Right cardiac atrium (tissue), 5 donors: ENCODE results near the gene LHFPL5. TPM values are rescaled to one million over a fixed set of nuclear protein-coding genes. Genes with fewer than 3 reads are reported as not detected.

Experiments
- ATAC-seq, 2 donors: fragments of 200-7000 bp; cut with Tn5 transposase; one replicate each; pipeline versions ENCODE4 v1.8.0 to v1.9.1; 2020; ENCODE audit warnings: moderate library complexity in 2 of 2, mild to moderate bottlenecking in 1 of 2
- DNase-seq, 3 donors: peaks; one replicate each; pipeline ENCODE4 v3.0.0-alpha.2; 2020
- H3K27ac ChIP-seq: one replicate; pipeline ENCODE4 v1.5.1; 2013; ENCODE audit warnings: mild to moderate bottlenecking, low read length, control low read depth, moderate library complexity
- H3K27me3 ChIP-seq: one replicate; pipeline ENCODE4 v1.6.1; 2013; ENCODE audit not compliant: control insufficient read depth, insufficient read depth
- H3K4me1 ChIP-seq: one replicate; pipeline ENCODE4 v1.6.1; 2013; ENCODE audit warnings: low read length; ENCODE audit not compliant: control insufficient read depth, insufficient read depth
- H3K4me3 ChIP-seq: one replicate; pipeline ENCODE4 v1.5.1; 2013; ENCODE audit warnings: low read length, control low read depth
- H3K9me3 ChIP-seq: one replicate; pipeline ENCODE4 v1.6.1; 2013; ENCODE audit warnings: low read length; ENCODE audit not compliant: control insufficient read depth
- WGBS: extraction: QIAGEN DNeasy Blood & Tissue Kit; methylation state at CpG from one replicate; pipeline ENCODE4 v1.1.7; 2013; 5-methylcytosine and 5-hydroxymethylcytosine counted together
- intact Hi-C, 4 donors: fragments of 100-400 bp; cut with DNase I; formaldehyde crosslinking; loops; one replicate each; pipeline versions ENCODE4 v1.11.0 to v1.14.0; 2022 to 2023
- long read RNA-seq, 4 donors: library from polyadenylated mRNA; unstranded; transcript quantifications; one replicate each; pipeline ENCODE4 v2.0.0, GENCODE V29; 2020 to 2021
- polyA plus RNA-seq: library from polyadenylated mRNA; stranded (reverse); fragments of 200-250 nt; gene quantifications from one replicate; pipeline ENCODE4 v1.2.3, GENCODE V29; 2013
- total RNA-seq, 4 donors: library from RNA; stranded (reverse); fragmentation: NEBNext Ultra II Directional; extraction: Animal tissue kit (Norgen Biotek cat#: 25700); gene quantifications; one replicate each; pipeline ENCODE4 v1.2.1, GENCODE V29; 2021
- donor health status: healthy with polysubstance abuse.
- donor health status: DM: no; HTN: yes; CAD: no.
- donor health status: DM: no; HTN: no; CAD: no.
- donor health status: DM: no; HTN: yes; CAD: no; lungs with severe emphysema.
- donor health status: DM: yes; HTN: yes; CAD: no.

Gene LHFPL5
- total RNA-seq (not detected), polyA plus RNA-seq (not detected)
- long read RNA-seq, donor 1 = 0 reads
- long read RNA-seq, donor 2 = 0 reads
- long read RNA-seq, donor 3 = 0 reads
- long read RNA-seq, donor 4 = 0 reads

DNA sequence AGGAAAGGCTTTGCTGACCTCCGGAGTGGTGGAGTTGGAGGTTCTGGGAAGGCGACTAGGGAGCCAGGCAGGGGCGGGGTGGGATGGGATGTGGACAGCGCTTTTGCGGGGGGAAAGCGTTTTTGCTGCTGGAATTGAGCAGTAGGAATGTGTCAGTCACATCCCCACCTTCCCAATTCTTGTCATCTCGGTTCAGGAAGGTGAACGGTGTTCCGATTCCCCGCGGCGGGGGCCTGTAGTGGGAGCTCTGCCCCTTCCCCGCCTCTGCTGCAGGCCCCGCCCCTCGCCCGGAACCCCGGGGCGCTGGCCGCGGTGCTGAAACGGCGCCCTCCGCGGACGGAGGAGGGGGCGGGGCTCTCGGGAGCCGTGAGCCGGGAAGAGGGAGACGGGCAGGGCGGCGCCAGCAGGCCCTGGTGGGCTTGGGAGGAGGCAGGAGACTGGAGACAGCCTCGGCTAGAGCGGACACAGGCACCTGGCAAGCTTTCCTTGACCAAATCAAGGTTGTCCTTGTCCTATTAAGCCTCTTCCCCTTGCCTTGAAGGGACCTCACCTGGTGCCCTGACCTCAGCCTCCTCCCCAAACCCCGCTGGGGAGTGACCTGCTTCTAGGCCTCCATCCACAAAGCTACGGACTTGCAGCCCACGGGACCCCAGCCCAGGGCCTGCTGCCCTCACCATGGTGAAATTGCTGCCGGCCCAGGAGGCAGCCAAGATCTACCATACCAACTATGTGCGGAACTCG lies at the start of gene LHFPL5:
LHFPL5 (plus strand) TSS at position 357 of the 741 bp plus-strand sequence; CDS start at position 676, 319 bp downstream.
- no peaks in the 10 kb centered on the region for H3K27me3 ChIP-seq
- H3K4me1 ChIP-seq = no peaks in the 10 kb centered on the region
- peak; percentile 25 to 79 (median 61) for DNase-seq
- no peaks in the 10 kb centered on the region for H3K9me3 ChIP-seq
- H3K4me3 ChIP-seq = peak within 1 kb of the TSS; percentile 30
- peak; percentile 80 to 89 for ATAC-seq
- no peak within 1 kb of the TSS for H3K27ac ChIP-seq
- intact Hi-C loops = no loop called here
- WGBS = 12% methylated on average over 40 of the region's 40 CpGs

DNA sequence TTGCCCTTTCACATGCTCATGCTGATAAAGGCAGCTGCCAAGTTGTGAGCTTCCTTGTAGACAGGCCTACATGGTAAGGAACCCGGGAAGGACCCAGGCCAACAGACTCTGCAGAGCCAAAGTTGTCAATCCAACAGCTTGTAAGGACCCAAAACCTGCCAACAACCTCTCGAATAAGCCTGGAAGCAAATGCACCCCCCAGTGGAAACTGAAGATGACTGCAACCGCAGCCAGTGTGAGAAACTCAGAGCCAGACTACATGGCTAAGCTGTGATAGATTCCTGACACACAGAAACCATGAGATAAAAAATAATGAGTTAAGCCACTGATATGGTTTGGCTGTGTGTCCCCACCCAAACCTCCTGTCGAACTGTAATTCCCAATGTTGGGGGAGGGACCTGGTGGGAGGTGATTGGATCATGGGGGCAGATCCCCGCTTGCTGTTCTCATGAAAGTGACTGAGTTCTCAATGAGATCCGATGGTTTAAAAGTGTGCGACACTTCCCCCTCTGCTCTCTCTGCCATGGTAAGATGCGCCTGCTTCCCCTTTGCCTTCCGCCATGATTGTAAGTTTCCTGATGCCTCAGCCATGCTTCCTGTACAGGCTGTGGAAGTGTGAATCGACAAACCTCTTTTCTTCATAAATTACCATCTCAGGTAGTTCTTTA lies 47.6 kb upstream of the LHFPL5 start:
- Histone ChIP-seq H3K27me3 (no peaks in the 10 kb centered on the region), H3K4me3 (no peak overlapping the region), H3K4me1 (no peaks in the 10 kb centered on the region), H3K9me3 (no peaks in the 10 kb centered on the region), H3K27ac (no peak overlapping the region)
- intact Hi-C loops = loop anchor here in 1 of 4 donors (5.0 kb wide), 1 partner anchor 235 kb away; no protein-coding TSS in a partner anchor
- whole genome bisulfite sequencing = 44% methylated on average over 10 of the region's 10 CpGs
- ATAC-seq (no peak), DNase-seq (no peak)

DNA sequence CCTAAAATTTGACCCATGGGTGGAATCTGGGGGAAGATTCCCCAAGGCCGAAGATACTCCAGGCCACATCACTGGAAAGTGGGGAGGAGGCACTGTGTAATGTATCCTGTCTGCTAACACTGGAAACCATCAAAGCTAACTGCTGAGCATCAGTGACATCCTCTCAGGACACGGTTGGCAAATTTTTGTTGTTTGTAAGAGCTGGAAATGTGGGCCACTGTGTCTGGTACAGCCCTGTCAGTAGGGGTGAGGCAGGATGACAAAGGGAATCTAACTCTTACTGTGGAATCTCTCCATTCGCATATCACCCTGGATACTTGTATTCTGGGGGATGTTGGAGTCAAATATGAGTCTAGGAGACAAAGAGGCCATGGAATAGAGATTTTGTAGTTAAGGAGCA lies 45.7 kb upstream of the LHFPL5 start:
- no peaks in the 10 kb centered on the region for H3K4me1 ChIP-seq
- no peak for DNase-seq
- H3K27ac ChIP-seq = no peak overlapping the region
- no peaks in the 10 kb centered on the region for H3K9me3 ChIP-seq
- WGBS = 73% methylated on average over 3 of the region's 3 CpGs
- no peaks in the 10 kb centered on the region for H3K27me3 ChIP-seq
- ATAC-seq = no peak
- H3K4me3 ChIP-seq = no peak overlapping the region
- intact Hi-C loops = loop anchor here in 1 of 4 donors (5.0 kb wide), 1 partner anchor 237 kb away; no protein-coding TSS in a partner anchor

DNA sequence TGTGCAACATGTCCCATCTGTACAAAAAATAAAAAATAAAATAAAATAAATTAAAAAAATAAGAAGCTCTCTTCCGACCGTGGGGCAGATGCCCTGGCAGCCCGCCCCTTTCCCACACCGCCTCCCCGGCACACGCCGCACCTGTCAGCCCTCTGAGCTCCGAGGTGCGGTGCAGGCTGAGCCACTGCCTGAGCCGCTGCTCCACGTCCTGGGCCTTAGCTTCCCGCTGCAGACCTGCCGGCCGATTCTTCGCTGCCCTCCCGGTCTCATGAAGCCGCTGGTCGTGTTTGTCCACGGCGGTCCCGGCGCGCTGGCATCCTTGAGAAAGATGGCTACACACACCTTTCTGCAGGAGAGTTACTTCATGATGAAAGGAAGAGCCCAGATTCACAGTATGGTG lies 39.4 kb upstream of the LHFPL5 start:
- ATAC-seq (no peak), DNase-seq (no peak)
- H3K4me1 ChIP-seq = no peaks in the 10 kb centered on the region
- intact Hi-C loops = no loop called here
- 88% methylated on average over 23 of the region's 23 CpGs for WGBS
- H3K27me3 ChIP-seq = no peaks in the 10 kb centered on the region
- no peak overlapping the region for H3K27ac ChIP-seq
- no peaks in the 10 kb centered on the region for H3K9me3 ChIP-seq
- H3K4me3 ChIP-seq = no peak overlapping the region

DNA sequence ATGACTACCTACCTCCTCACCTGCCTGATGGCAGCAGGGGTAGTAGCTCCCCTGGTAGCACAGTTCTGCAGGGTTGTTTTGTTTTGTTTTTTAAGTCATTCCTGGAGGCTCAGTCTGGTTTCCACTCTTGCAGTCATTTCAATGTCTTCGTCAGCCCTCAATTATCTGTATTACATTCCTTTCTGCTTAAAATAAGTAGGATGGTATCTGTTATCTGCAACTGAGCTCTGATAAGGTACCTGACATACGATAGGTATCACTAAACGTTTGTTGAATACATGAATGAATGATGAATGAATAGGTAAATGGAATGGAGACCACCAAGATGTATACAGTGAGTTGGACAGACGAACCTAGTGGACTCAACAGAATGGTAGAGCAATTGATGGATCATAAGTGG lies 35.9 kb upstream of the LHFPL5 start:
- no peak for ATAC-seq
- WGBS = 48% methylated on average over 4 of the region's 4 CpGs
- H3K27ac ChIP-seq = no peak overlapping the region
- H3K4me1 ChIP-seq = no peaks in the 10 kb centered on the region
- H3K27me3 ChIP-seq = no peaks in the 10 kb centered on the region
- H3K9me3 ChIP-seq = no peaks in the 10 kb centered on the region
- no peak for DNase-seq
- intact Hi-C loops = no loop called here
- no peak overlapping the region for H3K4me3 ChIP-seq

DNA sequence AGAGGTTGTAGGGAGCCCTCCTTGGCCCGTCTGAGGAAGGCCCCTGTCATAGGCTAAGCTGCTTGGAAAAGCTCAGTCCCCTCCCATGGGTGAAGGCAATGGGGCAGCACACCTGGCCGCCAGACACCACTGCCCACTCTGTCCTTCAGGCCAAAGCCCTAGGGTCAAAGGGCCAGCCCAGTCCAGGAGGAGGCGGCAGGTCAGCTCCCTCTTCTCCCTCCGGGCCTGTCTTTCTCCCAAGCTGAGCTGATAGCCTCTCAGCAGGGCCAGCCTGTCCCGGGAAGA lies 33.9 kb upstream of the LHFPL5 start:
- Histone ChIP-seq H3K27ac (no peak overlapping the region), H3K27me3 (no peaks in the 10 kb centered on the region), H3K4me1 (no peaks in the 10 kb centered on the region), H3K9me3 (no peaks in the 10 kb centered on the region), H3K4me3 (no peak overlapping the region)
- DNase-seq = no peak
- intact Hi-C loops = no loop called here
- no peak for ATAC-seq
- WGBS = 57% methylated on average over 5 of the region's 5 CpGs

DNA sequence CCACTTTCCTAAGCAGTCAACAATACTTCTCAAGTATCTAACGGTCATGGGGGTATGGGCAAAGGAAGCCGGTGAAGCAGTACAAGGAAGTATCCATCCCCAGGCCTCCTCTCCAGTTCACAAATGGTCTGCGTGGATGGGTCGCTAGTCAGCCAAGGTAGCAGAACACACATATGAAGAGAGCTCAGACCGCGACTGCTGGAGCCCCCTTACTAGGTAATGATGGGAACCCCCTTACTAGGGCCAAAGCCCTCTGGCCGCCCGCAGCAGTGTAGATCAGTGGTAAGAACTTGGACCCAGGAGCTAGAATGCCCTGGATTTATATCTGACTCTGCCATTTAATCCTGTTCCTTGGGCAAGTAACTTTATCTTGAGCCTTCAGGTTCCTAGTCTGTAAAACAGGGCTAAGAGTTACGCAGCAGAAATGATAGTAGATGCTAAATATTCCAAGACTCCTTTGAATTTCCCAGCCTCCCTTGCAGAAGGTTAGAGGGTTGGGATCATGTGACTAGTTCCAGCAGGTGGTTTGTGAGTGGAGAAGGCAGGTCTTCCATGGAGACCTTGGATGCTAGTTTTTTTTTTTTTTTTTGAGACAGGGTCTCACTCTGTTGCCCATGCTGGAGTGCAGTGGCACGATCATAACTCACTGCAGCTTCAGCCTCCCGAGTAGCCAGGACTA lies 30.9 kb upstream of the LHFPL5 start:
- Histone ChIP-seq H3K27me3 (no peaks in the 10 kb centered on the region), H3K4me3 (no peak overlapping the region), H3K4me1 (no peaks in the 10 kb centered on the region), H3K27ac (no peak overlapping the region), H3K9me3 (no peaks in the 10 kb centered on the region)
- intact Hi-C loops = no loop called here
- ATAC-seq (no peak), DNase-seq (no peak)
- 83% methylated on average over 11 of the region's 11 CpGs for WGBS

DNA sequence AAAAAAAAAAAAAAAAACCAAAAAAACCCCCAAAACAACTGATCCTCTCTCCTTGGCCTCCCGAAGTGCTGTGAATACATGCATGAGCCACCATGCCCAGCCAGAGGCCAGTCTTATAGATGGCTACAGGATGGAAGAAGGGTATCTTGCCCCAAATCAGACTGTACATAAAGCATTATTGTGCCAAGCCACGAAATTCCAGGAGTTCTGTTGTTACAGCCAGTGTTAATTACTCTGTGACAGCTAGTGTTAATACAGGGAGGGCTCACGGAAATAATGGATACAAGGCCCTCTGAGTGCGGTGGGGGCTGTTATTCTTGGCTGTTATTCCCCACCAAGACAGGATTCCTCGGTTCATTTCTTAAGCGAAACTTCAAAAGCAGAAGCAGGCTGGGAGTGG lies 30.1 kb upstream of the LHFPL5 start:
- ATAC-seq = no peak

DNA sequence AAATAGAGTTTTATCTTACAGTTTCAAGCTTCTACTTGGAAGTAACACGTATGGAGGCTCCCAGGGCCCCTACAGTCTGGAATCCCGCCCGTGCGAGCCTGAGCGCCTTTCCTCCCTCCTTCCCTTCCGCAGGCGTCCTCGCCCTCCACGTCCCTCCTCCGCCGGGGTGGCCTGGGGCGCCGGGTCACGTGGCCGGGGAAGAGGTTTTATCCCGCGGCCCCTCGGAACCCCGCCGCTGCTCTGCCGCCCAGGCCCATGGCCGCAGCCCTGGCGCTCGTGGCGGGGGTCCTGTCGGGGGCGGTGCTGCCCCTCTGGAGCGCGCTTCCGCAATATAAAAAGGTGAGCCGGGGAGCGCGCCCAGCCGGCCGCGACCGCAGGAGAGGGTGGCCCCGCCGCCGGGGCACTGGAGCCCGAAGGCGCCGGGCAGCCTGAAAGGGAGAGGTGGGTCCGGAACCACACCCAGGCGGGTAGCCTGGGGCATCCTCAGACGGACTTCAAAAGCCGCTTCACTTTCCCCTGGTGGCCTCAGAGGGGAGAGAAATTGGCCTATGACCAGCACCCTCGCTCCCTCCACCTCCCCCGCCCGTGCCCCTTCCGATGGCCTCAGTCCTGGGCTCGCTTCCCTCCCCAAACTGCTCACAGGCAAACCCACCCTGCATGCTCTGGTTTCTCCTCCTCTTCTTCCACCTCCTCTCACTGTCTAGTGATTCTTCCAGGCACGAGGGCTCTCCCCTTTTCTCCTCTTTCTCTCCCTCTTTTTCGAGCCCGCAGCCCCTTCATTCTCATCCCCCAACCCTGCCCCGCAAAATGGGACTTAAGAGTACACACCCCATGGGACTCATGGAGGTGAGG lies 28.6 kb upstream of the LHFPL5 start, which contains the start of gene CLPSL2:
CLPSL2 (plus strand) TSS at position 235 of the 852 bp plus-strand sequence; CDS start at position 256, 21 bp downstream.
- no peak within 1 kb of the TSS for H3K27ac ChIP-seq
- no peak for DNase-seq
- ATAC-seq = peak; percentile 27 to 56
- peaks cover 3% of the 10 kb centered on the region for H3K27me3 ChIP-seq
- intact Hi-C loops = no loop called here
- H3K4me3 ChIP-seq = peak within 1 kb of the TSS; percentile 55
- no peaks in the 10 kb centered on the region for H3K4me1 ChIP-seq
- WGBS = 4% methylated on average over 56 of the region's 56 CpGs
- H3K9me3 ChIP-seq = no peaks in the 10 kb centered on the region

More for the DNA sequence above, 30.1 kb upstream of the LHFPL5 start:
- no peak overlapping the region for H3K27ac ChIP-seq
- H3K27me3 ChIP-seq = peaks cover under 1% of the 10 kb centered on the region
- intact Hi-C loops = no loop called here
- H3K4me1 ChIP-seq = no peaks in the 10 kb centered on the region
- H3K4me3 ChIP-seq = no peak overlapping the region
- DNase-seq = no peak
- H3K9me3 ChIP-seq = no peaks in the 10 kb centered on the region
- WGBS = 55% methylated on average over 6 of the region's 6 CpGs

DNA sequence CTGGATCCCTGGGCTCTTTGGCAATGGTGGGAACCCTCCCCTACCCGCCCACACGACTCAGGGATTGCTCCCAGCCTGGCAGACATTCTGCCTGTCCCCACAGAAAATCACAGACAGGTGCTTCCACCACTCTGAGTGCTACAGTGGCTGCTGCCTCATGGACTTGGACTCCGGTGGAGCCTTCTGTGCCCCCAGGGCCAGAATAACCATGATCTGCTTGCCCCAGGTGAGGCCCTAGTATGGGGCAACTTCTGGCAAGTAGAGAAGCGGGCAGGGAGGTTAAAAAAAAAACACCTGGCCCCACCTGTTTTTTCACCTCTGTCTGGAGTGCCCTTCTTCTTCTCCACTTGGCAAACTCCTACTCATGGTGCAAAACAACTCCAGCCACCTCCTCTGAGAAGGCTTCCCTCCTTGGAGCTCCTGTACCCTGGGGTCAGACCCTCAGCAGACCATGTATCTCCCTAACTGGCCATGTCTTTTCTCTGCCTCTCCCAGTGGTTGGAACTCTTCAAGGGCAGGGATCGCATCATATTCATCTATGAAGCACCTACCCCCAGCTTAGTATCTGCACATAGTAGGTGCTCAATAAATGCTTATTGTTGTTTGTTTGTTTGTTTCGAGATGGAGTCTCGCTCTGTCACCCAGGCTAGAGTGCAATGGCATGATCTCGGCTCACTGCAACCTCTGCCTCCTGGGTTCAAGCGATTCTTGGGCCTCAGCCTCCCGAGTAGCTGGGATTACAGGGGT lies 27.6 kb upstream of the LHFPL5 start:
- no peaks in the 10 kb centered on the region for H3K9me3 ChIP-seq
- ATAC-seq (no peak), DNase-seq (no peak)
- no peak overlapping the region for H3K4me3 ChIP-seq
- no peaks in the 10 kb centered on the region for H3K4me1 ChIP-seq
- 84% methylated on average over 10 of the region's 10 CpGs for WGBS
- H3K27ac ChIP-seq = no peak overlapping the region
- H3K27me3 ChIP-seq = peaks cover 3% of the 10 kb centered on the region
- intact Hi-C loops = no loop called here
